Effector memory CD4-positive, alpha-beta T cell (primary cell): ENCODE data around the gene RFT1.
A peak's percentile ranks its signal among the peaks of the same experiment; 100 is the strongest.

Experiments
- DNase-seq, 3 donors: peaks; one replicate each; pipeline ENCODE4 v3.0.0-alpha.2; 2020
- H3K27ac ChIP-seq: 2 replicates; pipeline ENCODE4 v1.7.0; 2013; ENCODE audit warnings: mild to moderate bottlenecking, low read length, moderate library complexity; ENCODE audit not compliant: insufficient read depth, poor library complexity, severe bottlenecking
- H3K27me3 ChIP-seq: replicated peaks from 2 replicates; pipeline ENCODE4 v1.7.0; 2013; ENCODE audit warnings: mild to moderate bottlenecking, low read length; ENCODE audit not compliant: insufficient read depth, control insufficient read depth, poor library complexity, severe bottlenecking
- H3K36me3 ChIP-seq: 2 replicates; pipeline ENCODE4 v1.7.0; 2013; ENCODE audit warnings: mild to moderate bottlenecking, low read length, moderate library complexity; ENCODE audit not compliant: control insufficient read depth, insufficient read depth
- H3K4me1 ChIP-seq: 2 replicates; pipeline ENCODE4 v1.7.0; 2013; ENCODE audit warnings: low read length, mild to moderate bottlenecking; ENCODE audit not compliant: control insufficient read depth, insufficient read depth, poor library complexity, severe bottlenecking
- H3K4me3 ChIP-seq: 2 replicates; pipeline ENCODE4 v1.7.0; 2013; ENCODE audit warnings: low read length, low read depth, mild to moderate bottlenecking; ENCODE audit not compliant: insufficient read depth, poor library complexity, severe bottlenecking
- H3K9me3 ChIP-seq: 2 replicates; pipeline ENCODE4 v1.7.0; 2013; ENCODE audit warnings: mild to moderate bottlenecking, low read length, moderate library complexity; ENCODE audit not compliant: control insufficient read depth

RFT1 gene

GRCh38 chr3:53170325-53171063 lies 40.3 kb upstream of the RFT1 start:
- H3K4me3 ChIP-seq, result no peak overlapping the region
- no peaks in the 10 kb centered on the region for H3K9me3 ChIP-seq
- H3K4me1 ChIP-seq, result peaks cover 2% of the 10 kb centered on the region
- H3K27ac ChIP-seq, result no peak overlapping the region
- no peaks in the 10 kb centered on the region for H3K36me3 ChIP-seq
- H3K27me3 ChIP-seq, result no peaks in the 10 kb centered on the region
- DNase-seq, result no peak

GRCh38 chr3:53169832-53170324 lies 39.6 kb upstream of the RFT1 start:
- Histone ChIP-seq H3K27ac (no peak overlapping the region), H3K27me3 (no peaks in the 10 kb centered on the region), H3K9me3 (no peaks in the 10 kb centered on the region), H3K36me3 (no peaks in the 10 kb centered on the region), H3K4me1 (peaks cover 2% of the 10 kb centered on the region), H3K4me3 (no peak overlapping the region)
- DNase-seq, result no peak

GRCh38 chr3:53169045-53169831 lies 39.0 kb upstream of the RFT1 start:
- no peak overlapping the region for H3K27ac ChIP-seq
- no peaks in the 10 kb centered on the region for H3K27me3 ChIP-seq
- H3K9me3 ChIP-seq, result no peaks in the 10 kb centered on the region
- no peaks in the 10 kb centered on the region for H3K36me3 ChIP-seq
- H3K4me3 ChIP-seq, result no peak overlapping the region
- no peak for DNase-seq
- peaks cover 2% of the 10 kb centered on the region for H3K4me1 ChIP-seq

GRCh38 chr3:53168175-53168923 lies 38.1 kb upstream of the RFT1 start:
- Histone ChIP-seq H3K4me1 (peaks cover 2% of the 10 kb centered on the region), H3K4me3 (no peak overlapping the region), H3K27me3 (no peaks in the 10 kb centered on the region), H3K9me3 (no peaks in the 10 kb centered on the region), H3K27ac (no peak overlapping the region), H3K36me3 (no peaks in the 10 kb centered on the region)
- DNase-seq, result no peak

GRCh38 chr3:53167418-53168174 lies 37.4 kb upstream of the RFT1 start:
- Histone ChIP-seq H3K36me3 (no peaks in the 10 kb centered on the region), H3K4me1 (peaks cover 8% of the 10 kb centered on the region), H3K27me3 (no peaks in the 10 kb centered on the region), H3K4me3 (no peak overlapping the region), H3K9me3 (no peaks in the 10 kb centered on the region), H3K27ac (peak overlapping the region; percentile 13)
- no peak for DNase-seq

GRCh38 chr3:53166781-53167291 lies 36.6 kb upstream of the RFT1 start:
- peaks cover 15% of the 10 kb centered on the region for H3K4me1 ChIP-seq
- no peaks in the 10 kb centered on the region for H3K36me3 ChIP-seq
- H3K27me3 ChIP-seq, result no peaks in the 10 kb centered on the region
- no peak for DNase-seq
- H3K9me3 ChIP-seq, result no peaks in the 10 kb centered on the region
- no peak overlapping the region for H3K4me3 ChIP-seq
- peak overlapping the region; percentile 13 for H3K27ac ChIP-seq

GRCh38 chr3:53166206-53166605 lies 36.0 kb upstream of the RFT1 start:
- Histone ChIP-seq H3K27me3 (no peaks in the 10 kb centered on the region), H3K4me3 (no peak overlapping the region), H3K9me3 (no peaks in the 10 kb centered on the region), H3K27ac (no peak overlapping the region), H3K4me1 (peaks cover 15% of the 10 kb centered on the region), H3K36me3 (no peaks in the 10 kb centered on the region)
- DNase-seq, result no peak

GRCh38 chr3:53164911-53165310 lies 34.7 kb upstream of the RFT1 start:
- no peak for DNase-seq
- no peak overlapping the region for H3K27ac ChIP-seq
- no peaks in the 10 kb centered on the region for H3K27me3 ChIP-seq
- H3K4me1 ChIP-seq, result peaks cover 21% of the 10 kb centered on the region
- no peaks in the 10 kb centered on the region for H3K36me3 ChIP-seq
- no peak overlapping the region for H3K4me3 ChIP-seq
- H3K9me3 ChIP-seq, result no peaks in the 10 kb centered on the region
